Measurements from ENCODE around the gene NFIA. TPM values are rescaled to one million over a fixed set of nuclear protein-coding genes. Genes with fewer than 3 reads are reported as not detected.

NFIA gene
- total RNA-seq, 1 donor from 2014 or later, result 66.6 TPM

- Histone ChIP-seq H3K9me3 (no peaks in the 10 kb centered on the region), H3K27ac (no peak overlapping the region), H3K4me3 (no peak overlapping the region), H3K27me3 (no peaks in the 10 kb centered on the region), H3K4me1 (no peaks in the 10 kb centered on the region), H3K36me3 (no peaks in the 10 kb centered on the region)
- ATAC-seq (no peak), DNase-seq (no peak)
- intact Hi-C loops (cut with DNase I), result no loop called here
- no peak for TF ChIP-seq CTCF (IDR thresholded peaks at IDR 0.05)
Measured at GRCh38 chr1:61268546-61269240, 186.3 kb downstream of the NFIA start.

DNA sequence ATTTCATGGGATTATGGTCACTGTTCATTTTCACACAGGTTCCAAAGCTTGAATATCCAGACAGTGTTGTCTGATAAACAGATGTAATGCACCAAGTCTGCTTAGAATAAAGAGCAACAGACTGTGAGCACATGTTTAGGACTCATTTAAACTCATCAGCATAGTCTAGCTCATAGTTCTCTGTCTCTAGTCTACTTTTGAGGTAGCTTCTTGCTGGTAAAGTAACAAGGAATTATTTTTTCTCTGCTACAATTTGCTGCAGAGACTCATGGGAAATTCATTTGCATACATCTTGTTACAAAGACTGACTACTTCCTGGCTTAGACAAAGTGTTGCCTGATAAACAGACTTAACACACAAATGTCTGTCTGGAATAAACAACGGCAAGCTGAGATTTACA lies 187.2 kb downstream of the NFIA start:
- no peaks in the 10 kb centered on the region for H3K4me1 ChIP-seq
- ATAC-seq, result no peak

GRCh38 chr1:61270107-61270506 lies 187.7 kb downstream of the NFIA start:
- TF ChIP-seq CTCF (IDR thresholded peaks at IDR 0.05), result no peak
- no peak for DNase-seq
- H3K4me1 ChIP-seq, result no peaks in the 10 kb centered on the region
- H3K27me3 ChIP-seq, result no peaks in the 10 kb centered on the region
- H3K27ac ChIP-seq, result no peak overlapping the region
- H3K9me3 ChIP-seq, result no peaks in the 10 kb centered on the region
- H3K4me3 ChIP-seq, result no peak overlapping the region
- no peaks in the 10 kb centered on the region for H3K36me3 ChIP-seq
- intact Hi-C loops (cut with DNase I), result no loop called here
- no peak for ATAC-seq

More for the DNA sequence above, 187.2 kb downstream of the NFIA start:
- no peak for TF ChIP-seq CTCF (IDR thresholded peaks at IDR 0.05)
- Histone ChIP-seq H3K27me3 (no peaks in the 10 kb centered on the region), H3K27ac (no peak overlapping the region), H3K4me3 (no peak overlapping the region), H3K36me3 (no peaks in the 10 kb centered on the region), H3K9me3 (no peaks in the 10 kb centered on the region)
- intact Hi-C loops (cut with DNase I), result no loop called here
- DNase-seq, result no peak

GRCh38 chr1:61270761-61271411 lies 188.5 kb downstream of the NFIA start:
- intact Hi-C loops (cut with DNase I), result no loop called here
- no peak for TF ChIP-seq CTCF (IDR thresholded peaks at IDR 0.05)
- H3K4me1 ChIP-seq, result no peaks in the 10 kb centered on the region
- no peaks in the 10 kb centered on the region for H3K9me3 ChIP-seq
- no peak for DNase-seq
- no peaks in the 10 kb centered on the region for H3K36me3 ChIP-seq
- no peak overlapping the region for H3K4me3 ChIP-seq
- ATAC-seq, result no peak
- no peak overlapping the region for H3K27ac ChIP-seq
- no peaks in the 10 kb centered on the region for H3K27me3 ChIP-seq

DNA sequence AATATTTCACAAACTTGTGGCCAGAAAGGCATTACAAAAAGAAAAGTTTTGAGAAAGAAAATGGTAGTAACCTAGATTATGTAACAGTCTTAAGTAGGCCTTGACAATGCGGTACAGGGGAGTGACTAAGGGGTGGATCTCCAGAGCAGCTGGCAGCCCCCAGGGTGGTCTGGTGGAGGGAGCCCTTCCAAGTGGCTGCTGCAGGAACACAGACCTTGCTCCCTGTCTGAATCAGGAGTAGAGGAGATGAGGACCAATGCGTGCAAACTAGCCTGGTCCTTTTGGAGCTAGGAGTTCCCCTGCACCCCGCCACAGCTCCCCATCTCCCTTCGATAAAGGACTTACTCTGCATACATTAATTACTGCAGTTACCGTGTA lies 189.0 kb downstream of the NFIA start:
- Histone ChIP-seq H3K27ac (no peak overlapping the region), H3K9me3 (no peaks in the 10 kb centered on the region), H3K4me3 (no peak overlapping the region), H3K27me3 (no peaks in the 10 kb centered on the region), H3K4me1 (no peaks in the 10 kb centered on the region), H3K36me3 (no peaks in the 10 kb centered on the region)
- DNase-seq (no peak), ATAC-seq (no peak)
- TF ChIP-seq CTCF (IDR thresholded peaks at IDR 0.05), result no peak
- intact Hi-C loops (cut with DNase I), result no loop called here
